KMS-11 (cell line): ENCODE results near the gene KCNH8.
"Not testable (repeated sequence)": the region's sequence is repeated elsewhere in the genome, so short reads cannot be mapped to it uniquely, and the experiment has no call there.

Source experiments
- H2AFZ ChIP-seq: fragments of 200-600 bp; sonication (generic); 2 replicates; pipeline ENCODE4 v1.6.1; 2016; ENCODE audit warnings: antibody characterized with exemption, mixed run types, low read depth
- H3K27ac ChIP-seq: fragments of 200-600 bp; sonication (generic); 2 replicates; pipeline ENCODE4 v1.6.1; 2016; ENCODE audit warnings: mild to moderate bottlenecking, mixed run types
- H3K27me3 ChIP-seq: fragments of 200-600 bp; sonication (generic); 2 replicates; pipeline ENCODE4 v1.6.1; 2017; ENCODE audit warnings: mild to moderate bottlenecking, low read depth, mixed run types, moderate library complexity; ENCODE audit not compliant: insufficient read depth
- H3K36me3 ChIP-seq: fragments of 200-600 bp; sonication (generic); 2 replicates; pipeline ENCODE4 v1.6.1; 2017; ENCODE audit warnings: mild to moderate bottlenecking, mixed run types; ENCODE audit not compliant: insufficient read depth
- H3K4me1 ChIP-seq: fragments of 200-600 bp; sonication (generic); 2 replicates; pipeline ENCODE4 v1.6.1; 2016; ENCODE audit warnings: mild to moderate bottlenecking, low read depth, mixed run types; ENCODE audit not compliant: poor library complexity, severe bottlenecking
- H3K4me2 ChIP-seq: fragments of 200-600 bp; sonication (generic); 2 replicates; pipeline ENCODE4 v1.7.0; 2016; ENCODE audit warnings: mild to moderate bottlenecking, mixed run types
- H3K4me3 ChIP-seq: fragments of 200-600 bp; sonication (generic); IDR thresholded peaks from 2 replicates; pipeline ENCODE4 v1.6.1; 2017; ENCODE audit warnings: low read depth, low read length, mixed read lengths; ENCODE audit not compliant: insufficient read depth
- H3K79me2 ChIP-seq: fragments of 200-600 bp; sonication (generic); 2 replicates; pipeline ENCODE4 v1.6.1; 2016; ENCODE audit warnings: low read depth, mixed run types; ENCODE audit not compliant: insufficient read depth
- H3K9ac ChIP-seq: fragments of 200-600 bp; sonication (generic); 2 replicates; pipeline ENCODE4 v1.6.1; 2016; ENCODE audit warnings: mild to moderate bottlenecking, mixed run types
- H4K20me1 ChIP-seq: fragments of 200-600 bp; sonication (generic); 2 replicates; pipeline ENCODE4 v1.6.1; 2016; ENCODE audit warnings: mild to moderate bottlenecking, mixed run types; ENCODE audit not compliant: insufficient read depth
- TF ChIP-seq, protein P1 (sequence below): fragments of 200-600 bp; sonication (generic); conservative IDR thresholded peaks from 2 replicates; pipeline ENCODE4 v1.6.1; 2017; ENCODE audit warnings: low read depth, mild to moderate bottlenecking, antibody characterized with exemption, low read length, moderate library complexity, mixed read lengths

The KCNH8 gene

DNA sequence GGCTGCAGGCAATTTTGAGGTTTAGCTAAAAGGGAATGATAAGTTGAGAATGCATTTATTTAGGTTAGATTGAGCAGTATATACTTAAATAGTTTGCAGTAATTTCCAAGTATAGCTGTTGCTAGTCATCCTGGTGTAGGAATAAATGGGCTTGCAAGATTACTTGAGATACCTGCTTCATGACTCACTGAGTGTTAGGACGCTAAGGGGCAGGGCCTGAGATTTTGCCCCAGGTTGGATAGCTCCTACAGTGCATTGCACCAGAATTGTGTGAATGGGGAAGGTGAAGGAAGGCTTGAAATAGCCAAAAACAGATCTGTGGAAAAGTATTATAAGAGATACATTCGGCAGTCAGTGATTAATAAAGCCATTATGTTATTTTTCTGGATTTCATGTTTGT is 72.8 kb downstream of the KCNH8 start:
- Histone ChIP-seq H3K4me1 (no peaks in the 10 kb centered on the region), H2AFZ (no peak overlapping the region), H3K27ac (no peak overlapping the region), H3K9ac (no peak overlapping the region), H3K36me3 (no peaks in the 10 kb centered on the region), H3K27me3 (no peaks in the 10 kb centered on the region), H3K4me3 (no peak overlapping the region), H3K4me2 (no peak overlapping the region), H4K20me1 (no peaks in the 10 kb centered on the region), H3K79me2 (no peaks in the 10 kb centered on the region)
- TF ChIP-seq, protein P1, sequence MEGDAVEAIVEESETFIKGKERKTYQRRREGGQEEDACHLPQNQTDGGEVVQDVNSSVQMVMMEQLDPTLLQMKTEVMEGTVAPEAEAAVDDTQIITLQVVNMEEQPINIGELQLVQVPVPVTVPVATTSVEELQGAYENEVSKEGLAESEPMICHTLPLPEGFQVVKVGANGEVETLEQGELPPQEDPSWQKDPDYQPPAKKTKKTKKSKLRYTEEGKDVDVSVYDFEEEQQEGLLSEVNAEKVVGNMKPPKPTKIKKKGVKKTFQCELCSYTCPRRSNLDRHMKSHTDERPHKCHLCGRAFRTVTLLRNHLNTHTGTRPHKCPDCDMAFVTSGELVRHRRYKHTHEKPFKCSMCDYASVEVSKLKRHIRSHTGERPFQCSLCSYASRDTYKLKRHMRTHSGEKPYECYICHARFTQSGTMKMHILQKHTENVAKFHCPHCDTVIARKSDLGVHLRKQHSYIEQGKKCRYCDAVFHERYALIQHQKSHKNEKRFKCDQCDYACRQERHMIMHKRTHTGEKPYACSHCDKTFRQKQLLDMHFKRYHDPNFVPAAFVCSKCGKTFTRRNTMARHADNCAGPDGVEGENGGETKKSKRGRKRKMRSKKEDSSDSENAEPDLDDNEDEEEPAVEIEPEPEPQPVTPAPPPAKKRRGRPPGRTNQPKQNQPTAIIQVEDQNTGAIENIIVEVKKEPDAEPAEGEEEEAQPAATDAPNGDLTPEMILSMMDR = no peak

DNA sequence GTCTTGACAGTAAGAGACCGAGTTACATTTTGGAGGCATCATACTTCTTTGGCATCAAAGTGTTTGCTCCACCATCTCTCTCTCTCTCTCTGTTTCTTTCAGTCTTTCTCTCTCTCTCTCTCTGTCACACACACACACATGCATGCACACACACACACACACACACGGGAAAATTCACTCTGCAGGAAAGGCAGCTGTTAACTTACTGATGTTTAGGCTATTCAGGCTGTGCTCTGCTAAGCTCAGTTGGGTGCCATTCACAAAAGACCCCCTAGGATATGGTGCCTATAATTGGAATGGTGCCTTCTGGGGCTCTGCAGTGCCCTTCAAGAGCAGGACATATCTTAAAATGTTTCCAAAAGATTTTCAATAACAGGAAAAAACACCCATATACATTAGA is 78.2 kb downstream of the KCNH8 start:
- Histone ChIP-seq H3K79me2 (no peaks in the 10 kb centered on the region), H4K20me1 (no peaks in the 10 kb centered on the region), H3K27me3 (no peaks in the 10 kb centered on the region), H3K4me2 (no peak overlapping the region), H3K4me3 (no peak overlapping the region), H3K36me3 (no peaks in the 10 kb centered on the region), H3K4me1 (no peaks in the 10 kb centered on the region), H3K27ac (no peak overlapping the region), H3K9ac (no peak overlapping the region), H2AFZ (no peak overlapping the region)
- TF ChIP-seq, protein P1 = no peak

DNA sequence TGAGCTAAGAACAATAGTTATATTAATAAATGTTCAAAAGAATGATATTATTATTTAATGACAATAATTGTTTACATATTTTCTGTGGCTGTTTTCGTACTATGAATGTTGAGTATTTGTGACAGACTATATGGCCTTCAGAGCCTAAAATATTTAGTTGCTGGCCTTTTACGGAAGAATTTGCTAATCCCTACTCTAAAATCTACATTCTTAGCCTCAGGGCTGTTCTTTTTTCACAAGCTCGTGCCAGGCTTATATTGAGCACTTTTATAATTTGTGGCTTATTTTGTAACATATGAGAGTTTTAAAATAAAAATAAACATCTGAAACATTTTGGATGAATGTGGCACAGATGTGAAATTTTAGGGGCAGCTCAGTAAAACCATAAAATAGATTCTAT is 79.9 kb downstream of the KCNH8 start:
- H3K27me3 ChIP-seq = no peaks in the 10 kb centered on the region
- no peak overlapping the region for H3K4me2 ChIP-seq
- TF ChIP-seq, protein P1 = no peak
- H2AFZ ChIP-seq = no peak overlapping the region
- H3K27ac ChIP-seq = no peak overlapping the region
- H3K79me2 ChIP-seq = no peaks in the 10 kb centered on the region
- no peak overlapping the region for H3K4me3 ChIP-seq
- H3K9ac ChIP-seq = no peak overlapping the region
- no peaks in the 10 kb centered on the region for H4K20me1 ChIP-seq
- no peaks in the 10 kb centered on the region for H3K36me3 ChIP-seq
- H3K4me1 ChIP-seq = no peaks in the 10 kb centered on the region

DNA sequence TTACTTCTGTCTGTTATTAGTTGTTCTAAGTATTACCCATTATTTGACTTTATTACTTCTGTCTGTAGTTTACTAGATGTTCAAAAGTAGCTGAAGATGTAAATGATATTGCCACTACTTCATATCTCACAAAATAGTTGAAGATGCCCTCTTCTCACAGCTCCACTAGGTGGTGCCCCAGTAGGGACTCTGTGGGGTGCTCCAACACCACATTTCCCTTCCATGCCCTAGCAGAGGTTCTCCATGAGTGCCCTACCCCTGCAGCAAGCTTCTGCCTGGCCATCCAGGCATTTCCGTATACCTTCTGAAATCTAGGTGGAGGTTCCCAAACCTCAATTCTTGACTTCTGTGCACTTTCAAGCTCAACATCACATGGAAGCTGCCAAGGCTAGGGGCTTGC is 80.8 kb downstream of the KCNH8 start:
- Histone ChIP-seq H4K20me1 (no peaks in the 10 kb centered on the region), H3K9ac (no peak overlapping the region), H3K27me3 (no peaks in the 10 kb centered on the region), H3K27ac (no peak overlapping the region), H3K36me3 (no peaks in the 10 kb centered on the region), H3K4me3 (no peak overlapping the region), H3K4me1 (no peaks in the 10 kb centered on the region), H3K4me2 (no peak overlapping the region), H2AFZ (no peak overlapping the region), H3K79me2 (no peaks in the 10 kb centered on the region)
- TF ChIP-seq, protein P1 = no peak

DNA sequence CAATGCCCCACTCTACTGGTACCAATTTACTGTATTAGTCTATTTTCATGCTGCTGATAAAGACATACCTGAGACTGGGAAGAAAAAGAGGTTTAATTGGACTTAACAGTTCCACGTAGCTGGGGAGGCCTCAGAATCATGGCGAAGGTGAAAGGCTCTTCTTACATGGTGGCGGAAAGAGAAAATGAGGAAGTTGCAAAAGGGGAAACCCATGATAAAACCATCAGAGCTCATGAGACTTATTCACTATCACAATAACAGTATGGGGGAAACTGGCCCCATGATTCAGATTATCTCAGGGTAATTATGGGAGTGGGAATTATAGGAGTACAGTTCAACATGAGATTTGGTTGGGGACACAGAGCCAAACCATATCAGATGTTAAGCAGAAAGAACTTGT is 81.6 kb downstream of the KCNH8 start:
- H3K27me3 ChIP-seq, H3K4me2 ChIP-seq, H2AFZ ChIP-seq, H3K27ac ChIP-seq, H3K79me2 ChIP-seq, H3K9ac ChIP-seq, H4K20me1 ChIP-seq, H3K4me3 ChIP-seq, H3K36me3 ChIP-seq, H3K4me1 ChIP-seq: not testable (repeated sequence)
